Glomerular endothelial cell (primary cell): ENCODE data around the gene GRK1. TPM values are rescaled to one million over a fixed set of nuclear protein-coding genes. Genes with fewer than 3 reads are reported as not detected.

Experiments used
- total RNA-seq: library from RNA; depleted of rRNA; stranded (reverse); fragments of >200 nt; gene quantifications from 2 replicates; pipeline ENCODE4 v1.2.3, GENCODE V29; 2015

Gene GRK1
- total RNA-seq, 1 donor from 2014 or later, result not detected

Other genes starting within 250 kb of the GRK1 start
- 1.1 and 1.3 TPM in 2 replicates for gene ADPRHL1, start 213.7 kb upstream of the GRK1 start, total RNA-seq
- gene DCUN1D2, start 176.5 kb upstream of the GRK1 start, total RNA-seq, result 4.4 and 15.1 TPM in 2 replicates
- 68.1 and 86.0 TPM in 2 replicates for gene TFDP1, start 82.5 kb upstream of the GRK1 start, total RNA-seq
- gene ATP4B, start 9.0 kb upstream of the GRK1 start, total RNA-seq, result 0.58 TPM in 1 of 2 replicates, not detected in the other
- gene TMEM255B, start 92.0 kb downstream of the GRK1 start, total RNA-seq, result 64.3 and 79.0 TPM in 2 replicates
- gene GAS6, start 196.9 kb downstream of the GRK1 start, total RNA-seq, result 134 and 165 TPM in 2 replicates